GM12873 (cell line): ENCODE results near the gene OR10A2.

Experiments
- TF ChIP-seq, protein P1 (sequence below): IDR thresholded peaks from 2 replicates; pipeline ENCODE4 v1.5.1; 2012; ENCODE audit warnings: low read depth, mild to moderate bottlenecking, moderate library complexity, low read length, control low read depth; ENCODE audit not compliant: insufficient read depth; ENCODE audit errors: missing control alignments

The OR10A2 gene

DNA sequence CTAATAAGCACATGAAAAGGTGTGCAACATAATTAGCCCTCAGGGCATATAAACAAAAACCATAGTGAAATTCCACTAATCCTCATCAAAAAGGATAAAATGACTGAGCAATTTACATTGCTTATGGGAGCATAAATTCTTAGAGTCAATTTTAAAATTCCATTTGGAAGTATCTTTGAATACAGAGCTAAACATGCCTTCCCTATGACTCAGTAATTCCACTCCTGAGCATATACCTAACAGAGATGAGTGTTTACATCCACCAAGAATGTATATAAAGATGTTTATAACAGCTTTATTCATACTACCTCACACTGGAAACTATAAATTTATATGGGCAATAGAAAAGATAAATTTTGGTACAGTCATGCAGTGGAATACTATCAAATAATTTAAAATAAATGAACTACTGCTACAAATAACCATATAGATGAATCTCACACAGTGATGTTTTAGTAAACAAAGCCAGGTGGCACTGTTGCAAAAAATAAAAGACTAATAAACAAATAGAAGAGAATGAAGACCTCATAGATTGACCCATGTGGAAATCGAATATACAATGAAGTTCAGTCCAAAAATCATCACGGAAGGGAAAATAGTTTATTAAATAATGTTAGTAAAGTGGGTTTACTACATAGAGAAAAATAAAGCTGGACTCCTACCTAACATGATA is 37.6 kb downstream of the OR10A2 start:
- TF ChIP-seq, protein P1, sequence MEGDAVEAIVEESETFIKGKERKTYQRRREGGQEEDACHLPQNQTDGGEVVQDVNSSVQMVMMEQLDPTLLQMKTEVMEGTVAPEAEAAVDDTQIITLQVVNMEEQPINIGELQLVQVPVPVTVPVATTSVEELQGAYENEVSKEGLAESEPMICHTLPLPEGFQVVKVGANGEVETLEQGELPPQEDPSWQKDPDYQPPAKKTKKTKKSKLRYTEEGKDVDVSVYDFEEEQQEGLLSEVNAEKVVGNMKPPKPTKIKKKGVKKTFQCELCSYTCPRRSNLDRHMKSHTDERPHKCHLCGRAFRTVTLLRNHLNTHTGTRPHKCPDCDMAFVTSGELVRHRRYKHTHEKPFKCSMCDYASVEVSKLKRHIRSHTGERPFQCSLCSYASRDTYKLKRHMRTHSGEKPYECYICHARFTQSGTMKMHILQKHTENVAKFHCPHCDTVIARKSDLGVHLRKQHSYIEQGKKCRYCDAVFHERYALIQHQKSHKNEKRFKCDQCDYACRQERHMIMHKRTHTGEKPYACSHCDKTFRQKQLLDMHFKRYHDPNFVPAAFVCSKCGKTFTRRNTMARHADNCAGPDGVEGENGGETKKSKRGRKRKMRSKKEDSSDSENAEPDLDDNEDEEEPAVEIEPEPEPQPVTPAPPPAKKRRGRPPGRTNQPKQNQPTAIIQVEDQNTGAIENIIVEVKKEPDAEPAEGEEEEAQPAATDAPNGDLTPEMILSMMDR = peak; percentile 11

DNA sequence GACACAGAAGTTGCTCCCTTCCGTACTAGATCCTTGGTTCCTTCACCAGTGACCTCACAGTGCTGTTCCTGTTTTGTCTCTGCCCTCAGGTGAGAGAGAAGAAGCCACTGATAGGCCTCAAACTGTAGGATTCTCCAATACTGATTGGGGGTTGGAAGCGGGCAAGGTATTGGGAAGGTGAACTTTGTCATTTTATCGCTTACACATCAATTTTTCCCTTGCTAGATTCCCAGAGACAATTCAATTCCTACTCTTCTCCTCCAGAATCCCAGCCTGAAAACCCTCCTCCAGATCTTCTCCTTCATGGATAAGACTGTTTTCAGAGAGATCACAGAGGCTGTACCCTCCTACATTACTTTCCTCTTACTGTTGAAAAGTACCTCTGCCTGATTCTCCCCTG is 48.5 kb downstream of the OR10A2 start:
- TF ChIP-seq, protein P1 = no peak

DNA sequence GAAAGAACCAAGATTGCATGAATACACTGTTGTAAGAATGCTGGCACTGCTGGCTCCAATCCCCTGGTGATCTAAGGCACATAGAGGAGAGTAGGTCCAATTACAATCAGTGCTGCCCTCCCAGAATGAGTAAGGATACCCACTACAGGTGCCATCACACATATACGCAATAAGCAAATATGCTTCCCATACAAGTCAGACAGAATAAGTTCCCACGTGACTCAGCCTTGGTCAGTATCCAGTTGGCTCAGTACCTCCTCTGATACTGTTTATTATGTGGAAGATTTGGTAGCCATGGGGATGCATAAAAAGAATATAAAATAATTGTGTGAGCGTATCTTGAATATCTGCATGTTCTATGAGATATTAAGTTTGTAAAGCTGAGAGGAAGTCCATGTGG is 49.1 kb downstream of the OR10A2 start:
- TF ChIP-seq, protein P1 = no peak

DNA sequence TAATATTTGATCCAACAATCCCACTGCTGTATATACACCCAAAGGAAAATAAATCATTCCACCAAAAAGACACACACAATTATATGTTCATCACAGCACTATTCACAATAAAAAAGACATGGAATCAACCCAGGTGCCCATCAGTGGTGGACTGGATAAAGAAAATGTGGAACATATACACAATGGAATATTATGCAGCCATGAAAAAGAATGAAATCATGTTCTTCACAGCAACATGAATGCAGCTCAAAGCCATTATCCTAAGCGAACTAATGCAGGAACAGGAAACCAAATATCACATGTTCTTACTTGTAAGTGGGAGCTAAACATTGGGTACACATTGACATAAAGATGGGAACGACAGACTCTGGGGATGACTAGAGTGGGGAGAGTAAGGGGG is 56.8 kb downstream of the OR10A2 start:
- TF ChIP-seq, protein P1 = no peak

DNA sequence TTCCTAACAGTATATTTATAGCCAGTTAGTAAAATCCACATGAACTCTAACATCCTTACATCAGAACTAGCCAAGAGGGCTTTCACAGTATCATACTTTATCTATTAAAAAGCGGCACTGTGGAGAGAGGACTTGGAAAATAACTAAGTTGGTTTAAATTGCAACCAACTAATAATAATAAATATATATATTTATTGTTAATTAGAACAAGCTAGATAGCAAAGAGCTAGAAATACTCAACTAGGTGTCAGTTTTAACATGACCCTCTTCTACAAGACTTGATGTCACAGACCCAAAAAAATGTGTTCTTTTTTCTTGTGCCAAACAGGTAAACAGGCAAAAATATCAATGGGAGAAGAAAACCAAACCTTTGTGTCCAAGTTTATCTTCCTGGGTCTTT is 57.8 kb downstream of the OR10A2 start, which contains the start of gene OR2D3:
TSS of gene OR2D3 (plus strand) at position 301 of the 400 bp plus-strand sequence. CDS start at position 301, 0 bp downstream.
- TF ChIP-seq, protein P1 = no peak
